Occipital lobe (tissue), 2 donors: ENCODE results near the gene DLD. TPM values are rescaled to one million over a fixed set of nuclear protein-coding genes. Genes with fewer than 3 reads are reported as not detected.
A peak's percentile ranks its signal among the peaks of the same experiment; 100 is the strongest.
"Not testable (repeated sequence)": the region's sequence is repeated elsewhere in the genome, so short reads cannot be mapped to it uniquely, and the experiment has no call there.

Source experiments
- DNase-seq: peaks from one replicate; lab custom pipeline; 2025; lab: John Stamatoyannopoulos, UW
- total RNA-seq: library from RNA; depleted of rRNA; stranded (reverse); fragments of >200 nt; gene quantifications from one replicate; pipeline ENCODE4 v1.2.3, GENCODE V29; 2014

The DLD gene
- total RNA-seq, 1 donor from 2014 or later, result 70.5 TPM

DNA sequence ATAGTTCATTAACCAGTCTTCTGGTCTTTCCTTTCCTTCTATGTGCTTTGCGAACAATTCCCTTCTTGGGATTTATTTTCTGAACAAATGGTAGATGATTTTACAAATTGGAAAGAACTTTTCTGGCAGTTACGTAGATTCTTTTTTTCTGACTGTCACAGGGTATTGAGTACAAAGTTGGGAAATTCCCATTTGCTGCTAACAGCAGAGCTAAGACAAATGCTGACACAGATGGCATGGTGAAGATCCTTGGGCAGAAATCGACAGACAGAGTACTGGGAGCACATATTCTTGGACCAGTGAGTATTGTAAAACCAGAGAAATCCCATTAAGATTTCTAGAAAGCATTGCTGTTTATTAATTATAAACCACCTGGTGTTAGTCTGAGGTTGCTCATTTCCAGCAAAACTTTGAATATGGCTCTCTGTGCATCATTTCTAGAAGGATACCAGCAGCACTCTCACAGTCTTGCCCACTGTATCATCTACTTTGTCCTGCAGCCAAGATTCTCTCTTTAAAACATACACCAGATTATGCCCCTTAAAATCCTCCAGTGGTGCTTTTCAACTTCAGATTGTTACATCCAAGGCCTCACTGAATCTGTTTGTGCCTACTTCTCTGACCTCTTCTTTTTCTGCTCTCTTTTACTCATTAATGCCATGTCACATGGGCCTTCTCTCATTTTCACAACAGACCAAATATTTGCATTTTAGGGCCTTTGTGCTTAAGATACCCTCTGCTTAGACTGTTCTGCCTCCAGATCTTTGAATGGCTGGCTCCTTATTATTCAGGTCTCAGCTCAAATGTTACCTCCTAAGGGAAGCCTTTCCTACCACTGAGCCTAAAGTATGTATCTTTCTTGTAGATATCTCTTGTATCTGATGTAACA, 27.0 kb downstream of the DLD start:
- DNase-seq, result no peak

DNA sequence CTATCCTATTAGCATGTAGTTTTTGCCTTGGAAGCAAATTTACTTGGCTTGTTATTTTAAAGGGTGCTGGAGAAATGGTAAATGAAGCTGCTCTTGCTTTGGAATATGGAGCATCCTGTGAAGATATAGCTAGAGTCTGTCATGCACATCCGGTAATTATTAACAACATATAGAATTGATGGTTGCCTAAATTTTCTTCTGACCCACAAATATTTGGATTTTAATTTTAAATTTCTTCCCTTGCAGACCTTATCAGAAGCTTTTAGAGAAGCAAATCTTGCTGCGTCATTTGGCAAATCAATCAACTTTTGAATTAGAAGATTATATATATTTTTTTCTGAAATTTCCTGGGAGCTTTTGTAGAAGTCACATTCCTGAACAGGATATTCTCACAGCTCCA, 28.0 kb downstream of the DLD start:
- DNase-seq, result no peak

DNA sequence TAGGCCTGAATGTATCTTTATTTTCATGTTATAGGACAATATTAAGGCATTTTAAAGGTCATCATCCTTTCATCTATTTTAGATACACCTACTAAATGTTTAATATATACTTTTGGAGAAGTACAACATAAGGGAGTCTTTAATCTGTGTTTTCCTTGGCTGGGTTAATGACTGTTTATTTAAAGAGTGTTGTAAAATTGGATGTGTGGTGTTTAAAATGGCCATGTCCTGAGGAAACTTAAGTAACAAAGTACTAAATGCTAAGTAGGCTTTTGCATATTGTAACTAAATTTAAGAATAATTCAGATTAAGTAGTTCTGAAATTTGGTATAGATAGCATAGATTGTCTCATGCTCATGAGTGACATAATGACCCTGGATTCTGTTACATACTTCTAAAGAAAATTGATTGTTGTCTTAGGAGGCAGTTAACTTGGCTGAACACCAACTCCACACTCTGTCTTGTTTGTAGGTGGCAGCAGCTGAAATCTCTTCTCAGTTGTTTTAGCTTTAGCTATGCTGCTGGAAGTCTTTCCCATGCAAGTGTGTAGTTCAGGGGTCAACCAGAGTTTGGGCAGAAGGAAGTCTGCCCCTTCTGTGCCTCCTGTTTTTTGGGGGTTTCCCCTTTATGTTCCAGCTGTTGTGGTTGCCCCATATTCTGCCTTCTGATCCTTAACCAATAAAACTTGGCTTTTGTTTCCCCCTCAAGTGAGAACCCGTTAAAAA, 29.2 kb downstream of the DLD start:
- no peak for DNase-seq

DNA sequence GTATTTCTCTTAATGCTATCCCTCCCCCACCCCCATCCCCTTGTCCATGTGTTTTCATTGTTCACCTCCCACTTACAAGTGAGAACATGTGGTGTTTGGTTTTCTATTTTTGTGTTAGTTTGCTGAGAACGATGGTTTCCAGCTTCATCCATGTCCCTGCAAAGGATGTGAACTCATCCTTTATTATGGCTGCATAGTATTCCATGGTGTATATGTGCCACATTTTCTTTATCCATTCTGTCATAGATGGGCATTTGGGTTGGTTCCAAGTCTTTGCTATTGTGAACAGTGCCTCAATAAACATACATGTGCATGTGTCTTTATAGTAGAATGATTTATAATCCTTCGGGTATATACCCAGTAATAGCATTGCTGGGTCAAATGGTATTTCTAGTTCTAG, 30.8 kb downstream of the DLD start:
- not testable (repeated sequence) for DNase-seq

DNA sequence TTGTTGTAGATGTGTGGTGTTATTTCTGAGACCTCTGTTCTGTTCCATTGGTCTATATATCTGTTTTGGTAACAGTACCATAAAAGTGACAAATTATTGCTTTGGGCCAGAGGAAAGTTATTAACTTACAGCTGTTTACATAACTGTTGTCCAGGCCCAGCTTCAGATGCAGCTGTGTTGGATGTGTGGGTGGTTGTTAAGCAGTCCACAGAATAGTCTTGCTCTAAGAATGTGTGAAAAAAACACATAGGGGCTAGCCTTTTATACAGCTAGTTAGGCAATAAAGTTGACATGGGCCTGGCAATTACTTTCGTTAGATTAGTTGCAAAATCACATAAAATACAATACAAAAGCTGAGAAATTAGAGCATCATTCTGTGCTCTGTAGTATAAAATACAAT, 31.9 kb downstream of the DLD start:
- DNase-seq, result no peak

DNA sequence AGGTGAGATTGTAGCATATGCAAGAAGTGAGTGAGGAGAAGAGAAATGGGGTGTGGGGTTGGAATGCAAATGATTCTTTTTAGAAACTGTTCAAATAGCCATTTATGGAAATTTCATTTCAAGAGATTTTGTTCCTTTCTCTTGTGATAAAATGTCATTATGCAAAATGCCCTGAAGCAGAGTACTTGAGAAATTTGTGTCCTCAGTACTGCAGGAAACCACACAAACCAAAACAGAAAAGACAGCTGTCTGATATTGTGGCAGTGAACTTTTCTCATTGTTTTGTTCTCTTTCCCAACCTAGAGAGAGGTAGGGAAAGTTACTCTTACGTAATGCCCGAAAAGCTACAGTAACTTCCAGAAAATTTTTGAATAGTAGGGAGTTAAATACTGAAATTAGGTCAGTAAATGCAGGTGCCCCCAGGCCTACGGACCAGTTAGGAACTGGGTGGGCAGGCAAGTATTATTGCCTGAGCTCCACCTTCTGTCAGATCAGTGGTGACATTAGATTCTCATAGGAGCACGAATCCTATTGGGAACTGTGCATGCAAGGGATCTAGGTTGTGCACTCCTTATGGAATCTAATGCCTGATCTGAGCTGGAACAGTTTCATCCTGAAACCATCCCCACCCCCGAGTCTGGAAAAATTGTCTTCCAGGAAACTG, 34.0 kb downstream of the DLD start:
- DNase-seq, result no peak

DNA sequence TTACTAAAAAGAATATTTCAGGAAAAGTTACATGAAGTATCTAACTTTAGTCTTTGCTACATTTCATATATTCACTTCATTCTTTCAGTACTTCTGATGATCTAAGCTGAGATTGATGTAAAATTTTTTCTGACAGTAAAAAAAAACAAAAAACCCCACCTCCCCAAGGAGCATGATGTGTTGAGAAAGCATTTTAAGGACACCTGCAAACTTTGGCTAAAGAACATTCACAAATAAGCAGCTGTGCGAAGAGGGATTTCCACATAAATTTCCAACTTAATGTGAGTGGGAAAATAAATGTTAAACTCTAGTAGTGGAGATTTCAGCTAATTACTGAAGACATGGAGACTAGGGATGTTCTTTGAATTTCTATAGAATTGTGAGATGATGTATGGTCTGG, 35.5 kb downstream of the DLD start:
- DNase-seq, result no peak

DNA sequence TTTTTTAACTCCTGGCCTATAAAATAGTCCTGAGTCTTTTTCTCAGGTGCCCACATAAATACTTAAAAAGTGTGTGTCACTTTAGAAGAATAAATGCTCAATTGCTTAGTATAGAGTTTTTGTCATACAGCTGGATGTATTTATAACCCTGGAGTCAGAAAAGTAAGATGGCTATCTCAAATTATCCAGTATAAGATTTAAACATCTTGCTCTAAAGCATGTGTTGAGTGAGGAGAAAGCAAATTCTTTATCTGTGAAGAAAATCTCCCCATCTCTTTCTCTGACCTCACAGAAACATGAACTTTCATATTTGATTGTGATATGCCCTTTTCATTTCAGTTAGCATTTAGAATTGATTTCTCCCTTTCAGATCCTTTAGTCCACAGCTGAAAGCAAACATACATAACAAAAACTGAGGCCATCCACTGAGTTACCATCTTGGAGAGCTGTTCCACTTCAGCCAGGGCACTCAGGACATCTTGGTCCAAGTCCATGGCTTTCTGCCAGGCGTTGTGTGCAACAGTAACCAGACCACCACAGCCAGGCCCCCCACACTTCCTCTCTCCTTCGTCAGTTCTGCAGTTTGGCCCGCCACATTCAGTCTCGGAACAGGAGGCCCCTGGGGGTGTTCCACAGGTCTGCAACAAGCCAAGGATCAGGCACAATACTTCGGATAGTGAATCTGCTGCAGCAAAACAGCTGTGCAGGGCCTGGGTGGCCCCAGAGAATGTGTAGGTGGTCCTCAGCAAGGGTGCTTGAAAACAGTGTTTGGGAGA, 40.9 kb downstream of the DLD start:
- no peak for DNase-seq

DNA sequence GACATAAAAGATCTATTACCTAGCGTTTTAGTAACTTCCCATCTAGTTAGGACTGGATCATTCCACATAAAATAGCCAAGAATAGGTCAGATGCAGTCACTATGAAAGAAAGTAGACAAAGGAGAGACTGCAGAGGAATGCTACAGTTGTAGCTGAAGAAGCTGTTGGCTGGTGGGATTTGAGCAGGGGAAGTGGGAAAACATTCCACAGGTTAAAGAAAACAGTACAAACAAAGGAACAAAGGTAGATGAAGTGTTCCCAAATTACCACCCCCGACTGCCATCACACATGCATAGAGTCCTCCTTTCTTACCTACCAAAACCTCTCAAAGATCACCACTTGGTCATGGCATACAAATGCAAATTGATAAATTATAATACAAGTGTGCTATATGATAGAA, 41.8 kb downstream of the DLD start:
- no peak for DNase-seq

DNA sequence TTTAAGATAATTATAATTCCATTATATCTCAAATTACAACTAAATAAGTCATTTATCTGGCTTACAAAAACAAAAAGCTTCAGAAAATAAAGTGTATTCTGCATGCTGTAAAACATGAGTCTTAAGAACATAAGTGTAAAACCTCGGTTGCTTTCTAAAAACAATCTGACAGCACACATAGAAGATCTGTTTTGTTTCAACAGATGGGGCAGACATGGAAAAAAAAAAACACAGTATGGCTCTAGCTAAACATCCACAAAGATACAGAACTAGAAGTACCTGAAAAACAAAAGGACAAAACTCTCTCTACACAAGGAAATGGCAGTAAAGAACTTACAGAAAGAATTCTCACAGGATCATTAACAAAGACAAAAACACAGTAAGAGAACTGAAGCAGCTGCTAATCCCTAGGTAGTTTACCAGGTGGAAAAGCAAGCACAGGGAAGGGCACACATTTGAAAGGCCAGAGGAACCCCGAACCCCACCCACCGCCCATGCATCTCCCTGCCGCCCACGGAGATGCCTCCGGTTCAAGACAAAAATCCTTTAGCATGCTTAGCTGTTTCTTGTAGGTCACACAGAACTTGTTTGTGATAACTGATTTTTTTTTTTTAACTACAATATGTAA, 42.5 kb downstream of the DLD start:
- DNase-seq, result no peak

DNA sequence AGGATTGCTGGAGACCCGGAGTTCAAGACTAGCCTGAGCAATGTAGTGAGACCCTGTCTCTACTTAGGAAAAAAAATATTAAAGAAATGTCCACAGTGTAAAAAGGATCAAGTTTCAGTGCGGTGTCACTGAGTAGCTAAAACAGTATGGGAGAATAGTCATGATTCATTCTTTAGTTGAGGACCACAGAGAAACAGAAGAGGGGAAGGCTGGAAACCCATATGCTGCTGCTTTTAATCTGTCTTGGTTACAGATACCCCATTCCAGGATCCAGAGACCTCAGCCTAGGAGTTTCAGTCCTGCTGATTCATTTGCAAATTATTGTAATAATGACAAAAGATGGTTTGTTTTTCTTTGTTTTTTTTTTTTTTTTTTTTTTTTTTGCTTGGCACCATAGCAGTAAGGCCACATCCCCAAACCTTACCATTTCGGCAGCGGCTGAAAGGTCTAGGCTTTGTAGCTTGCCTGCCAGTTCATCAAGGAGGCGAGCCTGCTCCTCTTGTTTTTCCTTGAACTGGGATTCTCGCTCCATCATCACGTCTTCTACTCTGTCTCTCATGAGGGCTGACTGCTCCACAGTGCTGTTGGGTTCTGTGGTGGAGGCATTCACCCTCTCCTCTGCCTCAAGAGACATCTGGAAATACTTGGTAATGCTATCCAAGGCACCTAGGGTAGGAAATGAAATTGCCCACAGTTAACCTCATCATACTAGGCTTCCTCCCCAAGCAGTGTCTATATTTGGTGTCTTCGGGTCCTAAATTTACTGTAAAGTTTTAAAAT, 44.2 kb downstream of the DLD start:
- no peak for DNase-seq

DNA sequence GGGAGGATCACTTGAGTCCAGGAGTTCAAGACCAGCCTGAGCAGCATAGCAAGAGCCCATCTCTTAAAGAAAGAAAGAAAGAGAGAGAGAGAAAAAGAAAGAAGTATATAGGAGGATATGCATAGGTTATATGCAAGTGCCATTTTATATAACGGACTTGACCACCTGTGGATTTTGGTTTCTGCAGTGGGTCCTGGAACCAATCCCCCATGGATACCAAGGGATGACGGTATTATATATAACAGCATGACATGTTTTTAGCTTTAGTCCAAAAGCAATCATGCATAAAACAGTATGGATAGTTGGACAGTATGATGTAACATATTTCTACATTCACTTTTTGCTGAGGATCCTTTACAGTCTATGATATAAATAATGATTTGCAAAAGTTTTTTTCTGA, 45.3 kb downstream of the DLD start:
- no peak for DNase-seq

DNA sequence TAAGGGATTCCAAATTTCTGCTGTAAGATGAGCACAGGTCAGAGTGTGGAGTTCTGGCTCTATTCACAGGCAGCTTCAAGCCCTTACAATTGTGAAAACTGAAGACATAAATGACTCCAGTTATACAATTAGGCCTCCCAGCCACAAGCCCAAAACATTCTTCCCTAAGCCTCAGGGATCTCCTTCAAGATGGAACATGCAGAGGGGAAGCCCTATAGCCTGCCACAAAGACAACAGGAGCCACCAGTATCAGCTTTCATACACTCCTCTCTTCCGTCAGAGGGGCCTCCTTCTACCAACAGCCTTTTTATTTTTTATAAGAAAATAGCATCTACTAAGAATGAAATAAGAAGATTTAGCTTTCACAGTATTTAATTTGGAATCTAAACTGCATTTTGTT, 46.5 kb downstream of the DLD start:
- no peak for DNase-seq

DNA sequence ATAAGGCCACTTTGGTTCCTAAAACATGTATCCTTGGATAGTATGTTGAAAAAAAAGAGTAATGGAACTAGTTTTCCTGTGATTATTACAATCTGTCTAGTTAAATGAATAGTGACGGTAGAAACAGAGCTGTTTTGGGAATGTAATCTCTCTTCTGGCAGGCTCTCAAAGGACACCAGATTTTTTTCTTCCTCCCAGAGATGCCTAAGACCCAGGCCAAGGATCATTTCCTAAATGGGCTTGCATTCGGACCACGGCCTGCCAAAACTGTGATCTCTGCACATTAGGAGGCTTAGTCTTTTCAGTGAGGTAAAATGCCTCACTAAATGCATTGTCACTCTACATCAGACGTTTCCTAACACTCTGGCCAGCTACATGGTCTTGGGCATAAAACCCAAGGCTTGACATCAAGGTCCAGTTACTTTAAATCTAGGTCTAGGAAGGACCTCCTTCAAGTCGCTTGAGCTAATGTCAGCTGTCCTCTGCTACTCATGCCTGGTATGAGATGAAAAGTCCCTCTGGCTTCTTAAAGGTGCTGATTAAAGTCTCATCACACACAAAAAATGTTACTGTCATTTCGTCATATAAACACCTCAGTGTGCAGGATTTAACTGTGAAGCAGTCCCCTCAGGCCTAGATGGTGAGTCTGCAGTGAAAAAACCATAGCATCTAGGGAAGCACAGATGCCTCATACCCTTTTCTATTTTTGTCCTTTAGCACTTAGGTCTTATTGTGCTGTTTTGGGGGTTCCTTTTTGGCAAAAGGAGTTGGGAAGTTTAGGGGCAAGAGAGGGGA, 47.7 kb downstream of the DLD start:
- DNase-seq, result no peak

DNA sequence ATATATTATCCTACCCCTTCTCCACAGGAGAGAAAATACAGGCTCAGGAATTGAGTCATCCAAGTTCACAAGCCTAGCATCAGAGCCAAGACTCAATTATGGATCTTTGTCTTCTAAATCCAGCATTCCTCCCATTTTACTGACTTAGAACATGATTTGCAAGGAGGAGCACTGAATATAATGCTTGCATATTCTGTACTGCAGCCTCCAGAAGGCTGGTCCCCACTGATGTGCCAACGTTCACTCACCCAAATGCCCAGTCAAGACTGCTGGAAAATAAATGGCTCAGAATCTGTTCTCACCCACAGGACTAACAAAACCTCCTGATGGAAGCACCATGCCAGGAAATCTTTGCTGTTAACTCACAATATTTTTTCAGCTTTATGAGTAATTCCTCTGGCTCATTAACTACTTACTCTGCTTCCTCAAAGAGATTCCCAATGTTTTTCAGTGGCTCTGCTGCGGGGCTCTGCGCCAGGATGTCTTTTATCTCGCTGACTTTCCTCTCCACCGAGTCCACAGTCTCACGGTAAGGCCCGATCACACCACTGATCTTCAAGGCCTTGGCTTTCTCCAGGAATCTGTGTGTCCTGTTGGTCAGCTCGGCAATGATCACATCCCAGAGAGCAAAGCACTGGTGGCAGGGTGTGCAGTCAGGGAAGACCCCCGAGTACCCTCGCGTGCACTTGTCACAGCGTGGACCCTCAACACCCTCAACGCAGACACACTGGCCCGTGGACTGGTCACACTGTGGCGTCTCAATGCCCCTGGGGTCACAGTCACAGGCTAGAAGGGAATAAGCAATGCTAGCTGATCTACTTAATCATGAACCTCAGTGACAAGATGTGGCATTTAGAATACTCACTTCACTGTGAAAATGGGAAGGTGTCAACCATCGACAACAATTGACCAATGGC, 48.8 kb downstream of the DLD start:
- DNase-seq, result peak; percentile 62

DNA sequence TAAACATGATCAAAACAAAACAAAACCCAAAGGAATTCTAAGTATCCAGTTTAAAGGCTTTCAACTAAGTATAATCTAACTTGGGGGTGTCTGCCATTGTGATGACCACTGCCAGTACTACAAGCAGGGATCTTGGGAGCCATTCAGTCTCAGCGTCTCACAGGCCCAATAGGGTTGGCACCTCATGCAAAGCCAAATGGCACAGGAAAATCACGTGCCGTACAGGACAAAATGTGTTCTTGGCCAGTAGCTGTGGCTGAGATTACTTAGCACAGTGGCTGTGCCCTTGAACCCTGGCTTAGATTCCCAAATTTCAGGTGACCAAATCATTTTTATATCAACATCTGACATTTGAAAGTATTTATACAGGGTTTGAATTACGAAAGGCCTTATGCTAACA, 50.0 kb downstream of the DLD start:
- no peak for DNase-seq

DNA sequence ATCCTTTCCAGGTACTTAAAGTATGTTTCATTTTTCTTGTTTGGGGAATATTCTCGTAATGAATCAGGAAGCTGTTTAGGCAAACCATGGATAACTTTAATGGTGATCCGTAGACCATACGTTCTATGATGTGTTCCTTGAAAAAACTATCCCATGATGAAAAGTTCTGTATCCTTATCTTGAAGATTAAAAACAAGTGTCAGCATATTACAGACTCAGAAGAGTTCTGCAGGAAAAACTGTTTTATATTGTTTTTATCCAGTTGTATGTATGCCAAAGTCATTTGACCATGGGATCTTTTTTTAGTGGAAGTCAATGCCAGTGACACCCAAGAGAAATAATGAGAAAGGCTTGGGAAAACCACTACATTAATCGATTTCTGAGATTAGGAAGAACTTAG, 52.0 kb downstream of the DLD start:
- no peak for DNase-seq

DNA sequence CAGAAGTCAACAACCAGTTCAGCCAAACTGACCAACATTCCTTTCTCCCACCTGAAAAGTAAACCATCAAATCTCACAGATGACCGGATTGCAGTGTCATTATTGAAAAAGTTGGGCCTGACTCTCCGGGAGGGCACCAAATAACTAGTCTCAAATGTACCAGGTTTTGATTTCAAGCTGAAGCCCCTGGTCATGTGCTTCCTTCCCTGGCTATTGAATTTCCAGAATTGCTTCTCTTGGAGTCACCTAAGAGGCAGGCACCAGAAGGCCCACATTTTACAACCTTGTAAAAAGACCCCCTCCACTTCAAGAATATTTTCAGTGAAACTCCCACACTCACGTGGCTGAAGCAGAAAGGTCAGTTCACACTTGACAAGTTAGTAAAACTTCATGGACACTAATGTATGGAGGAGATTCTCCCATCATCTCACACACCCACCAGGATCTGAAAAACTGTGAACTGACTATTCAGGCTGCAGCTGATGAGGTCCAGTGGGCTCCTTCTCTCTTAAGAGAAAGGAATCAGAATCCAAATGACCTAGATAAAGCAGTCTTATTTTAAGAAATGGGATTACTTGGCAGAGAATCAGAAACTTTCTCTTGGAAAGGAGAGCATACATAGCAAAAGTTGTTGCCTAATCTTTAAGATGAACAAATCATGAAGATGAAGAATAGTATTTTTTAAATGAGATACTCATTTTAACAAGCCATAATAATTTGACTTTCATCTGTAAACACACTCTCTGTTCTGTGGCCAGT, 53.6 kb downstream of the DLD start:
- DNase-seq, result no peak
